IMR-90 (cell line): Measurements from ENCODE around the gene LGI4. TPM values are rescaled to one million over a fixed set of nuclear protein-coding genes. Genes with fewer than 3 reads are reported as not detected.

Source experiments
- ATAC-seq: fragments of 200-7000 bp; cut with Tn5 transposase; 2 replicates; pipeline ENCODE4 v1.9.1; 2020; ENCODE audit warnings: low read depth, mild to moderate bottlenecking, moderate library complexity
- BruUV-seq: library from RNA; stranded (reverse); fragments of 400-500 nt; replicated peaks from 2 replicates; lab custom pipeline; 2021; lab: Mats Ljungman, UMichigan
- CTCF ChIA-PET: fragments of 300-600 bp; formaldehyde crosslinking; extraction: SDS; loops from one replicate; lab custom pipeline; 2021; ENCODE audit warnings: antibody characterized with exemption; lab: Yijun Ruan, JAX
- POLR2A ChIA-PET: fragments of 300-600 bp; sonication (Branson Sonifier 250); formaldehyde crosslinking; loops from one replicate; lab custom pipeline; 2022; ENCODE audit warnings: antibody characterized with exemption; ENCODE audit not compliant: unreplicated experiment; lab: Charles Lee
- DNase-seq: peaks from one replicate; pipeline ENCODE4 v3.0.0; 2013
- H2AFZ ChIP-seq: replicated peaks from 2 replicates; pipeline ENCODE3; 2013; ENCODE audit warnings: low read length, mild to moderate bottlenecking; ENCODE audit not compliant: poor library complexity
- H2AK5ac ChIP-seq: 2 replicates; pipeline ENCODE4 v1.6.1; 2013; ENCODE audit warnings: low read depth, low read length, inconsistent platforms
- H2AK9ac ChIP-seq: replicated peaks from 2 replicates; pipeline ENCODE3; 2013; ENCODE audit warnings: mild to moderate bottlenecking, low read depth, low read length, moderate library complexity; ENCODE audit not compliant: poor library complexity
- H2BK120ac ChIP-seq: 2 replicates; pipeline ENCODE4 v1.6.1; 2013; ENCODE audit warnings: low read depth, low read length, inconsistent platforms
- H2BK15ac ChIP-seq: 3 replicates; pipeline ENCODE4 v1.6.1; 2013; ENCODE audit warnings: low read depth, low read length, inconsistent platforms
- H2BK20ac ChIP-seq: 2 replicates; pipeline ENCODE4 v1.6.1; 2013; ENCODE audit warnings: low read depth, mild to moderate bottlenecking, inconsistent platforms, low read length, moderate library complexity
- H2BK5ac ChIP-seq: 2 replicates; pipeline ENCODE4 v1.6.1; 2013; ENCODE audit warnings: mild to moderate bottlenecking, low read depth, low read length, inconsistent platforms; ENCODE audit not compliant: poor library complexity, severe bottlenecking
- H3K14ac ChIP-seq: replicated peaks from 2 replicates; pipeline ENCODE4 v1.6.1; 2013; ENCODE audit warnings: low read depth, low read length, inconsistent platforms
- H3K18ac ChIP-seq: 2 replicates; pipeline ENCODE4 v1.6.1; 2013; ENCODE audit warnings: low read depth, low read length, control low read depth
- H3K23ac ChIP-seq: 2 replicates; pipeline ENCODE4 v1.6.1; 2013; ENCODE audit warnings: low read depth, low read length, inconsistent platforms
- H3K27ac ChIP-seq: 2 replicates; pipeline ENCODE4 v1.5.1; 2013; ENCODE audit warnings: mild to moderate bottlenecking, control low read depth, low read length; ENCODE audit not compliant: insufficient read depth
- H3K27me3 ChIP-seq: 2 replicates; pipeline ENCODE4 v1.6.1; 2013; ENCODE audit warnings: low read length; ENCODE audit not compliant: control insufficient read depth, insufficient read depth
- H3K36me3 ChIP-seq: 2 replicates; pipeline ENCODE4 v1.6.1; 2013; ENCODE audit warnings: low read length, mixed read lengths; ENCODE audit not compliant: control insufficient read depth, insufficient read depth
- H3K4ac ChIP-seq: 2 replicates; pipeline ENCODE4 v1.6.1; 2013; ENCODE audit warnings: low read depth, low read length, inconsistent platforms
- H3K4me1 ChIP-seq: 2 replicates; pipeline ENCODE4 v1.6.1; 2013; ENCODE audit warnings: low read length, mixed read lengths; ENCODE audit not compliant: control insufficient read depth, insufficient read depth
- H3K4me2 ChIP-seq: 2 replicates; pipeline ENCODE4 v1.6.1; 2013; ENCODE audit warnings: low read depth, mild to moderate bottlenecking, control low read depth, low read length, moderate library complexity
- H3K4me3 ChIP-seq: 2 replicates; pipeline ENCODE4 v1.5.1; 2013; ENCODE audit warnings: low read depth, mild to moderate bottlenecking, control low read depth, low read length, moderate library complexity; ENCODE audit not compliant: insufficient read depth
- H3K56ac ChIP-seq: 2 replicates; pipeline ENCODE4 v1.6.1; 2013; ENCODE audit warnings: low read length, inconsistent platforms; ENCODE audit not compliant: insufficient read depth; ENCODE audit errors: extremely low read depth
- H3K79me1 ChIP-seq, 2 experiments: 2 replicates each; pipeline ENCODE4 v1.6.1; 2013; ENCODE audit warnings: low read length in 2 of 2, inconsistent platforms in 1 of 2, low read depth in 1 of 2
- H3K9ac ChIP-seq: 2 replicates; pipeline ENCODE4 v1.6.1; 2013; ENCODE audit warnings: low read depth, low read length, control low read depth
- H3K9me1 ChIP-seq: 2 replicates; pipeline ENCODE4 v1.6.1; 2013; ENCODE audit warnings: low read length, inconsistent platforms; ENCODE audit not compliant: insufficient read depth
- H3K9me3 ChIP-seq: 2 replicates; pipeline ENCODE4 v1.6.1; 2013; ENCODE audit warnings: low read length; ENCODE audit not compliant: control insufficient read depth, insufficient read depth
- H4K20me1 ChIP-seq: 2 replicates; pipeline ENCODE4 v1.6.1; 2013; ENCODE audit warnings: low read length, inconsistent platforms; ENCODE audit not compliant: insufficient read depth
- H4K5ac ChIP-seq: 2 replicates; pipeline ENCODE4 v1.6.1; 2013; ENCODE audit warnings: mild to moderate bottlenecking, low read depth, low read length, control low read depth
- H4K8ac ChIP-seq, 2 experiments: 2 replicates each; pipeline ENCODE4 v1.6.1; 2013; ENCODE audit warnings: low read depth in 2 of 2, low read length in 2 of 2, control low read depth in 1 of 2, inconsistent platforms in 1 of 2
- H4K91ac ChIP-seq: 2 replicates; pipeline ENCODE4 v1.6.1; 2013; ENCODE audit warnings: low read depth, low read length, inconsistent platforms; ENCODE audit not compliant: insufficient read depth
- BHLHE40 ChIP-seq: fragments of 150-350 bp; IDR thresholded peaks from 2 replicates; pipeline ENCODE4 v1.6.1; 2016; ENCODE audit warnings: mild to moderate bottlenecking, low read depth, low read length
- CEBPB ChIP-seq: IDR thresholded peaks from 2 replicates; pipeline ENCODE4 v1.6.1; 2012; ENCODE audit warnings: low read depth, low read length, improper control_type of control experiment
- CHD1 ChIP-seq: IDR thresholded peaks from 2 replicates; pipeline ENCODE4 v1.6.1; 2012; ENCODE audit warnings: low read depth, low read length, improper control_type of control experiment
- FOS ChIP-seq: fragments of 150-350 bp; IDR thresholded peaks from 2 replicates; pipeline ENCODE4 v1.6.1; 2016; ENCODE audit warnings: low read depth, low read length
- MAFK ChIP-seq: IDR thresholded peaks from 2 replicates; pipeline ENCODE4 v1.6.1; 2012; ENCODE audit warnings: low read depth, low read length, improper control_type of control experiment
- MAZ ChIP-seq: IDR thresholded peaks from 2 replicates; pipeline ENCODE4 v1.6.1; 2012; ENCODE audit warnings: low read depth, mild to moderate bottlenecking, low read length, improper control_type of control experiment, moderate library complexity, borderline replicate concordance
- MXI1 ChIP-seq: IDR thresholded peaks from 2 replicates; pipeline ENCODE4 v1.6.1; 2012; ENCODE audit warnings: low read depth, mild to moderate bottlenecking, low read length, moderate library complexity, borderline replicate concordance
- NFE2L2 ChIP-seq: fragments of 150-350 bp; IDR thresholded peaks from 2 replicates; pipeline ENCODE4 v1.6.1; 2016; ENCODE audit warnings: low read depth, mild to moderate bottlenecking, low read length
- POLR2A ChIP-seq: IDR thresholded peaks from 2 replicates; pipeline ENCODE4 v1.6.1; 2012; ENCODE audit warnings: mild to moderate bottlenecking, low read depth, low read length
- RAD21 ChIP-seq: IDR thresholded peaks from 2 replicates; pipeline ENCODE4 v1.6.1; 2012; ENCODE audit warnings: low read length, improper control_type of control experiment
- RCOR1 ChIP-seq: IDR thresholded peaks from 2 replicates; pipeline ENCODE4 v1.6.1; 2012; ENCODE audit warnings: mild to moderate bottlenecking, low read length, improper control_type of control experiment; ENCODE audit not compliant: insufficient replicate concordance
- RFX5 ChIP-seq: IDR thresholded peaks from 2 replicates; pipeline ENCODE4 v1.8.0; 2012; ENCODE audit warnings: low read depth, mild to moderate bottlenecking, low read length, moderate library complexity
- USF2 ChIP-seq: fragments of 150-350 bp; IDR thresholded peaks from 2 replicates; pipeline ENCODE4 v1.6.1; 2017; ENCODE audit warnings: mild to moderate bottlenecking, antibody characterized with exemption, low read length, low read depth
- WGBS, 2 experiments: methylation state at CpG; one replicate each; pipeline versions ENCODE4 v1.1.5 to v1.1.7; 2013; ENCODE audit warnings: missing lambda C conversion rate in 2 of 2; ENCODE audit not compliant: insufficient read length in 1 of 2; ENCODE audit errors: extremely low coverage in 2 of 2; 5-methylcytosine and 5-hydroxymethylcytosine counted together
- dilution Hi-C: fragments of 300-500 bp; cut with HindIII; formaldehyde crosslinking; loops from one replicate; pipeline ENCODE4 v1.14.3; 2018; ENCODE audit warnings: low sequenced_read_pairs; ENCODE audit not compliant: unreplicated experiment
- in situ Hi-C: fragments of 300-500 bp; cut with MboI; formaldehyde crosslinking; loops from 3 replicates; pipeline ENCODE4 v1.14.3; 2019; ENCODE audit warnings: low sequenced_read_pairs, inconsistent platforms, mixed read lengths
- intact Hi-C: fragments of 100-400 bp; cut with micrococcal nuclease; formaldehyde crosslinking; loops from 2 replicates; pipeline ENCODE4 v1.10.0; 2022
- polyA plus RNA-seq, 3 experiments: library from polyadenylated mRNA; depleted of rRNA; stranded (reverse); fragments of >200 nt; gene quantifications; 2 replicates each; pipeline ENCODE4 v1.2.3, GENCODE V29; 2012; ENCODE audit warnings: low replicate concordance in 1 of 3
- total RNA-seq: library from RNA; depleted of rRNA; stranded (reverse); fragments of >200 nt; gene quantifications from 2 replicates; pipeline ENCODE4 v1.2.3, GENCODE V29; 2012
- TF ChIP-seq, protein P1 (sequence below): conservative IDR thresholded peaks from 2 replicates; pipeline ENCODE4 v1.5.1; 2012; ENCODE audit warnings: mild to moderate bottlenecking, low read depth, low read length, improper control_type of control experiment
- TF ChIP-seq, protein P2 (sequence below): fragments of 150-350 bp; IDR thresholded peaks from 2 replicates; pipeline ENCODE4 v1.6.1; 2016; ENCODE audit warnings: low read depth, mild to moderate bottlenecking, low read length, moderate library complexity, borderline replicate concordance

LGI4 gene
- total and polyA plus RNA-seq, 2 of the 4 experiments (the other 2 are of a cell fraction) = 0.10 TPM; not detected in 1

DNA sequence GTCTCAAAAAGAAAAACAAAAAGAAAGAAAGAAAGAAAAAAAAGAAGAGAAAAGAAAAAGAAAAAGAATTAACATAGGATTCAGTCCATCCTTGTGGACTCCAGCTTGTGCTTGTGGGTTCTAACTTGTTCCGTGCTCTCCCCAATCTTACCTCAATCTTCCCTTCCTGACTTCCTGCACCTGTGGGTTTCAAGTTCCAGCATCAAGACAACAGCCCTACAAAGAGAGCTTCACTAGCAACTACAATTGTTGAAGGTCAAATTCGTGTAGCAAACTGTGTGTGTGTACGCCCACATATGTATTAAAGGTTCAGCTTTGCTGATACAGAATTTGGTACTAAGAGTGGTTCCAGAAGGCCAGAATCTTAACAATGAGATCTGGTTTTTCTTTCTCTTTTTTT, 45.0 kb upstream of the LGI4 start:
- H3K27ac ChIP-seq = no peak overlapping the region
- no peak overlapping the region for H3K56ac ChIP-seq
- intact Hi-C loops = no loop called here
- no peaks in the 10 kb centered on the region for H3K4me1 ChIP-seq
- H2AK5ac ChIP-seq = no peak overlapping the region
- no peak overlapping the region for H2AFZ ChIP-seq
- no peak overlapping the region for H2BK120ac ChIP-seq
- H3K14ac ChIP-seq = no peak overlapping the region
- dilution Hi-C loops = no loop called here
- H4K8ac ChIP-seq = no peak overlapping the region
- H2BK5ac ChIP-seq = no peak overlapping the region
- no peak overlapping the region for H3K23ac ChIP-seq
- H2BK15ac ChIP-seq = no peak overlapping the region
- TF ChIP-seq FOS (no peak), USF2 (no peak), RFX5 (no peak), MAZ (no peak), MXI1 (no peak), RAD21 (no peak), MAFK (no peak), BHLHE40 (no peak), RCOR1 (no peak), POLR2A (no peak), NFE2L2 (no peak), CEBPB (no peak), CHD1 (no peak)
- TF ChIP-seq, protein P1, sequence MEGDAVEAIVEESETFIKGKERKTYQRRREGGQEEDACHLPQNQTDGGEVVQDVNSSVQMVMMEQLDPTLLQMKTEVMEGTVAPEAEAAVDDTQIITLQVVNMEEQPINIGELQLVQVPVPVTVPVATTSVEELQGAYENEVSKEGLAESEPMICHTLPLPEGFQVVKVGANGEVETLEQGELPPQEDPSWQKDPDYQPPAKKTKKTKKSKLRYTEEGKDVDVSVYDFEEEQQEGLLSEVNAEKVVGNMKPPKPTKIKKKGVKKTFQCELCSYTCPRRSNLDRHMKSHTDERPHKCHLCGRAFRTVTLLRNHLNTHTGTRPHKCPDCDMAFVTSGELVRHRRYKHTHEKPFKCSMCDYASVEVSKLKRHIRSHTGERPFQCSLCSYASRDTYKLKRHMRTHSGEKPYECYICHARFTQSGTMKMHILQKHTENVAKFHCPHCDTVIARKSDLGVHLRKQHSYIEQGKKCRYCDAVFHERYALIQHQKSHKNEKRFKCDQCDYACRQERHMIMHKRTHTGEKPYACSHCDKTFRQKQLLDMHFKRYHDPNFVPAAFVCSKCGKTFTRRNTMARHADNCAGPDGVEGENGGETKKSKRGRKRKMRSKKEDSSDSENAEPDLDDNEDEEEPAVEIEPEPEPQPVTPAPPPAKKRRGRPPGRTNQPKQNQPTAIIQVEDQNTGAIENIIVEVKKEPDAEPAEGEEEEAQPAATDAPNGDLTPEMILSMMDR = no peak
- TF ChIP-seq, protein P2, sequence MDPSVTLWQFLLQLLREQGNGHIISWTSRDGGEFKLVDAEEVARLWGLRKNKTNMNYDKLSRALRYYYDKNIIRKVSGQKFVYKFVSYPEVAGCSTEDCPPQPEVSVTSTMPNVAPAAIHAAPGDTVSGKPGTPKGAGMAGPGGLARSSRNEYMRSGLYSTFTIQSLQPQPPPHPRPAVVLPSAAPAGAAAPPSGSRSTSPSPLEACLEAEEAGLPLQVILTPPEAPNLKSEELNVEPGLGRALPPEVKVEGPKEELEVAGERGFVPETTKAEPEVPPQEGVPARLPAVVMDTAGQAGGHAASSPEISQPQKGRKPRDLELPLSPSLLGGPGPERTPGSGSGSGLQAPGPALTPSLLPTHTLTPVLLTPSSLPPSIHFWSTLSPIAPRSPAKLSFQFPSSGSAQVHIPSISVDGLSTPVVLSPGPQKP = no peak
- no peak overlapping the region for H4K91ac ChIP-seq
- DNase-seq (no peak), ATAC-seq (no peak)
- H3K9ac ChIP-seq = no peak overlapping the region
- BruUV-seq = no TSS peak
- no peak overlapping the region for H4K5ac ChIP-seq
- H3K9me1 ChIP-seq = no peaks in the 10 kb centered on the region
- H4K20me1 ChIP-seq = no peaks in the 10 kb centered on the region
- ChIA-PET CTCF (no interaction called here), POLR2A (no interaction called here)
- H3K27me3 ChIP-seq = peaks cover 2% of the 10 kb centered on the region; the same call in 1 of the 2 replicates
- no peak overlapping the region for H3K4me2 ChIP-seq
- H3K4me3 ChIP-seq = no peak overlapping the region
- in situ Hi-C loops = no loop called here
- H2AK9ac ChIP-seq = no peak overlapping the region
- no peak overlapping the region for H3K18ac ChIP-seq
- WGBS, 2 experiments = no CpG with 5 or more reads among the region's 3 CpGs
- no peaks in the 10 kb centered on the region; the same call in 1 of the 2 replicates for H3K9me3 ChIP-seq
- H3K36me3 ChIP-seq = no peaks in the 10 kb centered on the region
- H3K79me1 ChIP-seq = no peaks in the 10 kb centered on the region
- H2BK20ac ChIP-seq = no peak overlapping the region
- H3K4ac ChIP-seq = no peak overlapping the region
